ENCODE measurements around the gene HTRA3. TPM values are rescaled to one million over a fixed set of nuclear protein-coding genes. Genes with fewer than 3 reads are reported as not detected.

The HTRA3 gene
- total RNA-seq, 4 donors from 2014 or later = 22.8 to 65.3 (median 29.5) TPM

GRCh38 chr4:8307714-8308113 lies 38.2 kb downstream of the HTRA3 start:
- Histone ChIP-seq H3K27ac (peak overlapping the region in 1 of 2 donors; percentile 37), H3K4me3 (no peak overlapping the region), H3K4me1 (peaks cover 0 to 14% of the 10 kb centered on the region in 2 donors), H3K9me3 (no peaks in the 10 kb centered on the region), H3K36me3 (no peaks in the 10 kb centered on the region), H3K27me3 (no peaks in the 10 kb centered on the region)
- TF ChIP-seq CTCF (IDR thresholded peaks at IDR 0.05) (no peak), POLR2A (IDR thresholded peaks at IDR 0.05) (no peak)
- intact Hi-C loops (cut with DNase I; ENCODE audit: low total_unique reads) = no loop called here
- DNase-seq = peak in 1 of 2 donors; percentile 15

GRCh38 chr4:8308144-8308543 lies 38.6 kb downstream of the HTRA3 start:
- H3K27ac ChIP-seq = peak overlapping the region; percentile 32 to 37
- intact Hi-C loops (cut with DNase I; ENCODE audit: low total_unique reads) = no loop called here
- H3K36me3 ChIP-seq = no peaks in the 10 kb centered on the region
- TF ChIP-seq CTCF (IDR thresholded peaks at IDR 0.05) = no peak
- no peak for TF ChIP-seq POLR2A (IDR thresholded peaks at IDR 0.05)
- no peaks in the 10 kb centered on the region for H3K9me3 ChIP-seq
- peak; percentile 8 to 12 for DNase-seq
- H3K4me3 ChIP-seq = no peak overlapping the region
- peaks cover 0 to 14% of the 10 kb centered on the region in 2 donors for H3K4me1 ChIP-seq
- no peaks in the 10 kb centered on the region for H3K27me3 ChIP-seq

GRCh38 chr4:8308856-8309771 lies 39.6 kb downstream of the HTRA3 start:
- DNase-seq = peak; percentile 68 to 81
- Histone ChIP-seq H3K27me3 (no peaks in the 10 kb centered on the region), H3K4me3 (no peak overlapping the region), H3K9me3 (no peaks in the 10 kb centered on the region), H3K36me3 (no peaks in the 10 kb centered on the region), H3K4me1 (peaks cover 0 to 14% of the 10 kb centered on the region in 2 donors), H3K27ac (peak overlapping the region; percentile 32 to 44)
- intact Hi-C loops (cut with DNase I; ENCODE audit: low total_unique reads) = no loop called here
- TF ChIP-seq CTCF (IDR thresholded peaks at IDR 0.05) = peak; percentile 15 to 66 (median 20)
- no peak for TF ChIP-seq POLR2A (IDR thresholded peaks at IDR 0.05)

GRCh38 chr4:8310306-8310705 lies 40.8 kb downstream of the HTRA3 start:
- H3K9me3 ChIP-seq = no peaks in the 10 kb centered on the region
- peaks cover 0 to 14% of the 10 kb centered on the region in 2 donors for H3K4me1 ChIP-seq
- peak overlapping the region in 1 of 2 donors; percentile 44 for H3K27ac ChIP-seq
- intact Hi-C loops (cut with DNase I; ENCODE audit: low total_unique reads) = no loop called here
- TF ChIP-seq POLR2A (IDR thresholded peaks at IDR 0.05) (no peak), CTCF (IDR thresholded peaks at IDR 0.05) (no peak)
- no peaks in the 10 kb centered on the region for H3K27me3 ChIP-seq
- peak; percentile 8 to 11 for DNase-seq
- no peak overlapping the region for H3K4me3 ChIP-seq
- H3K36me3 ChIP-seq = no peaks in the 10 kb centered on the region

Measured in uterus (tissue), 4 donors.